NCI-H345 treated with DMSO at 0.1 percent for 48 hours (cell line): Measurements from ENCODE around the gene NEDD4L.
A peak's percentile ranks its signal among the peaks of the same experiment; 100 is the strongest.

Experiments used
- DNase-seq: peaks from one replicate; lab custom pipeline; 2025; ENCODE audit not compliant: unreplicated experiment; lab: John Stamatoyannopoulos, UW

Gene NEDD4L

DNA sequence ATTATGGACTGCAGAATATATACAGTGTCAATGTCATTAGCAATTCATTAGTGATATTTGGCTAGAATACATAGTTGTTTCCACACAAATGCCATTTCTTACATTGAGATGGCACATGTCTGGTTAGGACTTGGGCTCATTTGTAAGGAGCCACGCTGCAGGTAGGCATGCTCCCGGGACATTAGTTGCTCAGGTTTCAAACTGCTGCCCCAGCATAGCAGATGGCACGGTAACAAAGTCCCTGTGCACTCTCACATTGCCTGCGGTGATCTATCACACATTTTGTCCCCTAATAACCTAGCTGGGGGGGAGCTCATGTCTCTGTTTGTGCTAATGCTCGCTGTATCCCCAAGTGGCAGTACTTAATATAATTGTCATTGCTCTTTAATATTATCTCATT, 185.1 kb downstream of the NEDD4L start:
- no peak for DNase-seq

DNA sequence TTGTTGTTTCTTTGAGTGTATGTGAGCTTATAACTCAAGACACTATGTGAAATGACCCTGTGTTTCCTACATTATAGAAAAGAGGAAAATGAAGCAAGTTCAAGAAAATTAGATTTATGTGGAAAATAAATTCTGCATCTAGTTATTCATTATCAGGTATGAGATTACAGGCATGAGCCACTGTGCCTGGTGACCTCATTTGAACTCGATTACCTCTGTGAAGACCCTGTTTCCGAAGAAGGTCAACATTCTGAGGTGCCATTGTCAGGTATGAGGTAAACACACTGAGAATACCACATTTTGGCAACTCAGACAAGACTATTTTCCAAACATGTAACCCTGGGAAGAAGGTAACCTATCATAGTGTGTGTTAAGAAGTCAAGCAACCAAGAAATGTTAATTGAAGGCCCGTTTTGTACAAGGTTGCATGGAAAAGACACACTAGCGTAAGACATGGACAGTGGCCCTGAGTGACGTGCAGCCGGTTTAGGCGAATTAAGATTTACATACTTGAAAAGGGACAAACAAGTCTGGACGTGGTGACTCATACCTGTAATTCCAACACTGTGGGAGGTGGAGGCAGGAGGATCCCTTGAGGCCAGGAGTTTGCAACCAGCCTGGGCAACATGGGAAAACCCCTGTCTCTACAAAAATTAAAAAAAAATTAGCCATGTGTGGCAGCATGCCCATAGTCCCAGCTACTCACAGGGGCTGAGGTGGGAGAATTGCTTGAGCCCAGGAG, 186.6 kb downstream of the NEDD4L start:
- DNase-seq: no peak

DNA sequence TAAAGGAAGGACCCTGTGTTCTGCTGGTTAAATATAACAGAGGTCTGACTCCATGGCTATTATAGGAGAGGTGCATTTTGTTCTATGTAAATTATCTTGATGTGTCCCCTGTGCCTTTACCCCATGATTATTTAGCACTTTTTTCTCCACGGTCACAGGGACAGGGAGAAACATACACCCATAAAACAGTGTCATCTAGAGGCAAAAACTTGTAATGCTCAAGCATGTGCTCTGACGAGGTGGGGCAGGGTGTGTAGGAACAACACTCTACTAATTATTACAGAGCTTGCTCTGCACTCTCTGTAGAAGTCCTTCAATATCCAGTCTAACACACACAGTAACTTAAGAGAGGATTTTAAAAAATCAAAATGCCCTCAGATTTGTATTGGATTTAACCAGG, 187.9 kb downstream of the NEDD4L start:
- DNase-seq: no peak

DNA sequence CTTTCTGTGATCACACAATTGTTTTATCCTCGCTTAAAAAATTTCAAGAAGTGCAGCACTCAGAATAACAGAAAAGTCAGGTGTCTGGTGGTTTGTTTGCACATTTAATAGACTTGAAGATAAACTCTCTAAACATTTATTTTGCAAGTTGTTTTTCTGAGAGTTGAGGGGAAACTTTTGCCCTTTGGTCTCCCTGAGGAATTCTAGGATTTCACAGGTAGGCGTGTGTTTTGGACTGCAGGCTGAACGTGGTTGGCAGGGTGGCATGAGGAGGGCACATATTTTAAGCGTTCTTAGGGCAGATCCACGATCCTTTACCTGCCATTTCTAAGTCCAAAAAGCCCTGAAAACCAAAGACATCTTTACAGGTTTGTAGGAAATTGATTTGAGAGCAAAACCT, 188.6 kb downstream of the NEDD4L start:
- DNase-seq: no peak

DNA sequence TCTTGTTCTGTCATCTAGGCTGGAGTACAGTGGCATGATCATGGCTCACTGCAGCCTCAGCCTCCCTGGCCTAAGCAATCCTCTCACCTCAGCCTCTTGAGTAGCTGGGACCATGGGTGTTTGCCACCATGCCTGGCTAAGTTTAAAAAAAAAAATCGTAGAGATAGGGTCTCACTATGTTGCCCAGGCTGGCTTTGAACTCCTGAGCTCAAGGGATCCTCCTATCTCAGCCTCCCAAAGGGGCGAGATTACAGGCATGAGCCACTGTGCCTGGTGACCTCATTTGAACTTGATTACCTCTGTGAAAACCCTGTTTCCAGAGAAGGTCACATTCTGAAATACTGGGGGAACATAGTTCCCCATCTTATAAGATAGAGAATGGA, 190.3 kb downstream of the NEDD4L start:
- no peak for DNase-seq

DNA sequence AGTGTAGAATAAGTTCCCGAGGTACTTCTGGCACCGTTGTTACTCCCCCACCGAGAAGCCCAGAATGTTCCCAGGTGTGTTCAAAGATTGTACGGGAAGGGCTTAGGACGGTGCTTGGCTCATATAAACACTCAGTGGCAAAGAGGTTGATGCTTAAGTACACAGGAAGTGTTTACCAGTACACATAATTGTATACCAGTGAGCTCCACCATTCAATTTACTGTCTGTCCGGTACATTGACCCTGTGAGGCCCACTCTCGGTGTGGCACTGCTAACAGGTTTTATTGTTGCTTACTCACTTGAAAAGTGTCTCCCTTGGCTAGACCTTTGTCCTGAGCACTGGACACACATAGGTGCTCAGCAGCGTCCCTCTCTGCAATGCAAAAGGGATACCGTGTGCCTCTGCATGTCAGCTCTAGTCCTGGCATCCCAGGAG, 191.0 kb downstream of the NEDD4L start:
- DNase-seq: peak; percentile 22

DNA sequence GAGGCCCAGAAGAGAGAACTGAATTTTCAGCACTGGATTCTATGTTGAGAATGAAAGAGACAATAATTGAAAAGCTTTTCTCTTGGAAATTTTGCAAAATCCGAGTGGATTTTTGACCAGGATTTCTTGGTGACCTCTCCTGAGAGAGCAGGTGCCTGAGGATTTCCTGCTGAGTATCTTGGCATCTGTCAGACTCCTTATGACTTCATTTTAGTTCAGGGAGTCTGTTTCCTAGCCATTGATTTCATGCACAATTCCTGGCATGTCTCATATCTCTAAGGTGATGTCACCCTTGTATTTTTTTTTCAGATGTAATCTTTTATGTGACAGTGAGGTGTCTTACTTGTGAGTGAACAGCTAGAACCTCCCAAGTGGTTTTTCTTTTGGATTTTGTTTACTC, 195.9 kb downstream of the NEDD4L start:
- DNase-seq: no peak

DNA sequence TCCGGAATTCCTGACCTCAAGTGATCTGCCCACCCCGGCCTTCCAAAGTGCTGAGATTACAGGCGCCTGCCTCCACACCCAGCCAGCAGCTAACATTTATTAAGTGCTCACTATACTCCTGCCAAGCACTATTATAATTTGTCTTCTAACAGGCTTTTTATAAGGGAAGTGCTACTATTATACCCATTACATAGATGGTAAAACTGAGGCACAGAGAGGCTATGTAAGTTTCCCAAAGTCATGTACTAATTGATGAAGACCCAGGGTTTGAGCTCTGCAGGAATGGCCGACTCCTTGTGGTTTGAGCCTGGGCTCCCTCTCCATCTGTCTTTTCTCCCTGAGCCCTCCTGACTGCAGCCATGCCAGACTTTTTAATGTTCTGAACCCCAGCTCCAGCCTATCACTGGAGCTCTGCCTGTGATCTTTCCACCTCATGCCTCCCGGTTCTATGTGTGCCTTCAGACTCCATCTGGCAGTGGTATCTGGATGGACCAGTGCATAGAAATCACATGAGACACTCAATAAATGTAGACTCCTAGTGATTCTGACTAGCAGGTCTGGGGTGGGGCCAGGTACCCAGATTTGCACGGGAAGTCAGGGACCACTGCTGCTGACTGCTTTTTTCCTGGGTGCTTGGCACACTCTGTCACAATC, 197.1 kb downstream of the NEDD4L start:
- DNase-seq: no peak

DNA sequence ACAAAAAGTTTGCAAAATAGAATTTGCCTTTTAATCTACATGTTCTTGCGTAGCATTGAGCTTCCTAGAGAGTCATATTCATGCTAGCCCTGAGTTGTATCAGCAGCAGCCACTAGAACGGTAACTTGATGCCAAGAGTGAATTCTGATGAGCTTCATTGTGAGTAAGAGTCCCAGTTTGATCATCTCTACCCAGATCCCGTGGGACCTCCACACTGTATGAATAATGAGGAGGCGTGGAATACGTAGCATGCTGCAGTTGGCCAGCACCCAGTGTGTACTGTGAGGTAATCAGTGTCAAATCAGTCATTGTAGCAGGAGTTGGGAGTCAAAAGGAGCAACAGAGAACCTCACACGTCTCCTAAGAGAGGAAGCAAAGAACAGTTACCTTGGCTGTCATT, 197.9 kb downstream of the NEDD4L start:
- DNase-seq: peak; percentile 80

DNA sequence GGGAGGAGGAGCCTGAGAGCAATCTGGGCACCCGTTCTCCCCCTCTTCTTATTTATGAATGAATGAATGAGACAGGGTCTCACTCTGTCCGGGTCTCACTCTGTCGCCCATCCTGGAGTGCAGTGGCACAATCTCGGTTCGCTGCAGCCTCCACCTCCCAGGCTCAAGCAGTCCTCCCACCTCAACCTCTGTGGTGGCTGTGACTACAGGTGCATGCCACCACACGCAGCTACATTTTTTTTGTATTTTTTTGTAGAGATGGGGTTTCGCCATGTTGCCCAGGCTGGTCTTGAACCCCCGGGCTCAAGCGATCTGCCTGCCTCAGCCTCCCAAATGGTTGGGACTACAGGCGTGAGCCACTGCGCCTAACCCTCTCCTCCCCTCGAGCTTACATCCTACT, 198.4 kb downstream of the NEDD4L start:
- DNase-seq: no peak

DNA sequence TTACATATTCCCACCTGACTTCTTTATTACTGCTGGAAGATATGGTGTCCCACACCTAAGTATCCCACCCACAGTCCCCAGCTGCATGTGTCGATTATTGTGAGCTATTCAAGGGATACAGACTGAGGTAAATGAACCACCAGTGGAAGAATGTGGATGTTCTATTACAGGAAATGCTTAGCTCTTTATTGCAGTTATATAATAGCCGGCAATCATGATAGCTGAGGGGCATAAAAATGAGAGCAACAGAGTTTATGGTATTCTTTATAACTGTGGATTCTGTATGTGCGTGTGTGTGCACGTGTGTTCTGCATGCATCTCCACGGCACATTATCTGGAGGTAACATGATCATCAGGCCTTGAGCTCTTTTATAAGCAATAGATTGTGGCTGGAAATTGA, 198.9 kb downstream of the NEDD4L start:
- DNase-seq: no peak

DNA sequence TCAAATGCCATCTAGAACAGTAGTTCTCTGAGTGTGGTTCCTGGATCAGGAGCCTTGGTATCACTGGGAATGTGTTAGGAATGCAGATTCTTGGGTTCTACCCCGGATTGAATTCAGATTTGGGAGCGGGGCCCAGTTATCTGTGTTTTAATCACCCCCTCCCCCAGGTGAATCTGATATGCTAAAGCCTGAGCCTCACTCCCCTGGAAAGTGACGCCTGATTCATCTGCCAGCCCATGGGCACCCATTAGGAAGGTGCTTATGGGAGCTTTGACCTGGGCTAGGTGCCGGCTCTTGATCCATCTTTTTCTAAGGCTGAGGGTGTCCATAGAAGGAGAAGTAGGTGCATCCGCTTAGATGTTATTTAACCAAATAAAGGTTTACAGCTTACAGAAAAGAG, 199.4 kb downstream of the NEDD4L start:
- DNase-seq: no peak

DNA sequence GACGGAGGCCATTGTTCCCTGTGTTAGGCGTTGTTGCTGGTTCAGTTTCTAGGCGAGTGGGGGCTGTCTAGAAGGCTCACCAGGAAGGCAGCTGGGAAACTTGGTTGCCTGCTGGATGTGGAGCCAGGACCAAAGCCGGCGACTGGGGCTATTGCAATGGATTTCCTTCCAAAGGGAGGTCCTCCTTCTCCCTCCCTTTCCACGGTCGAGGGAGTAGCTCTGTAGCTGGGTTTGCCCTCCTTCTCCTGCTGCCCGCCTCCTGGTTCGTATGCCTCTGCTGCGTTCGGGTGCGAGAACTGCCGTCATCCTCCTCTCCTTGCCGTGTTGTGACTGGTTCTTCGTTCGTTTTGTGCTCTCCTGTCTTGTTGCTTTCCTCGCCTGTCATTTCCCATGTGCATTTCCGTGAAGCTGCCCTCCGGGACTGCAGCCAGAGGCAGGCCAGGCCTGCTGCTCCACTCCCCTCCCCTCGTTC, 203.4 kb downstream of the NEDD4L start:
- no peak for DNase-seq

DNA sequence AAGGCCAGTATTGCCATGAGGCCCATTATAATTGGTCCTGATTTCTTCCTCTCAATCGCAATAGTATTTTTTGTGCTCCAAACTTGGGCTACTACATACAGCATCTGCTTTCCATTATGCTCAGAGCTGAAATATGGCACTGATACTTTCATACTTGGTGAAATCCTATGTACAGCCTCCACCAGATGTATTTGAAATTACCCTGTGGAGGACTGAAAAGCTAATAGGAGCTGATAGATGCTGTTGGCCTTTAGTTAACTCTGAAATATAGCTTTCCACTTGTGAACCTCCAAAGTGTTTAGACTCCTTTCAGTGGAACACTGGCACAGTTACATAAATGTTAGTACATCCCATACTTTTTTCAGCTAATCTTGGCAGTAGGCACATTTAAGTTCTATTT, 205.7 kb downstream of the NEDD4L start:
- no peak for DNase-seq

DNA sequence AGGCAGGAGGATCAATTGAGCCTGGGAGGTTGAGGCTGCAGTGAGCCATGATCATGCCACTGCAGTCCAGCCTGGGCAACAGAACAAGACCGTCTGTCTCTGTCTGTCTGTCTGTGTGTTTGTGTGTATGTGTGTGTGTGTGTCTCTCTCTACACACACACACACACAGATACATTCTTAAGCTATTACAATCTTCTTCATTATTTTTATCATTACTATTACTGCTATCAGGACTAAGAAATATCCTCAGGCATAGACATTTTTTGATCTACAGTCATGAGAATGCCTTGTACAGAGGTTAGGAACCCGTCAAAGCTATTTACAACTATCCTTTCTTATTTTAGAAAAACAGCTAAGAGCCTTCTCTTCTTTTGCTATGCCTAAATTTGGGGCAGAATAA, 207.4 kb downstream of the NEDD4L start:
- no peak for DNase-seq

DNA sequence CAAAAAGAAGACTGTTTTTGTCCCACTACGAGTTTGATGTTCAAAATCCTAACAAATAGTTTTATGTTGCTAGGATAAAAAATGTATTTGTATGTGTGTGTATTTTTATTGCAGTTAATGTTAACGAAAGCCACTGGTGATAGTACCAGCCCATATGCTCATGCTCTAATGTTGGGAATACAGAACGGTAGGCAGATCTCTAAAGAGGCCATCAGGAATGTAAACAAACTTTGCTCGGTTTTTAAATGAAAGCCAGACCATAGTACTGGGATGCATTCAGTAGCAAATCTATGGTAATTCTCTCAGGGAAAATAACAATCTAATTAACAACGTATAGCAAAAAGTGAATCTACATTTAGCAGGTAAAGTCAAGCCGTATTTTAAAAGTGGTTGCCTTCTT, 208.1 kb downstream of the NEDD4L start:
- no peak for DNase-seq

DNA sequence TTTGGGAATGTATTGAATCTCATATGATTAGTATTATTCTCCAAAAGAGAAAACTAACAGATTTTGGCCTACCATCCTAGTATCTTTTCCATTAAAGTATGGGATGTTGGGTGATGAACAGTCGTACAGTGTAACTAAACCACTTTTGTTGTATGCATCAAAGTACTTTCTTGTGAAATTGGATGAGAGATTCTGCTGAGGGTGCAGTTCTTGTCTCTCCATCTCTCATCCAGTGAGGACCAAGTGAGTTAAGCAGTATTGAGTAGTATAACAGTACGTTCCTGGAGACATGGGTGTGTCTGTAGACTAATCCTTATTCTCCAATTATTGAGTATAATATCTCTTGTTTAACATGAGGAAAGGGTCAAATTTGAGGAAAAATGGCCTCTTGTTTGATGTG, 209.3 kb downstream of the NEDD4L start:
- no peak for DNase-seq

DNA sequence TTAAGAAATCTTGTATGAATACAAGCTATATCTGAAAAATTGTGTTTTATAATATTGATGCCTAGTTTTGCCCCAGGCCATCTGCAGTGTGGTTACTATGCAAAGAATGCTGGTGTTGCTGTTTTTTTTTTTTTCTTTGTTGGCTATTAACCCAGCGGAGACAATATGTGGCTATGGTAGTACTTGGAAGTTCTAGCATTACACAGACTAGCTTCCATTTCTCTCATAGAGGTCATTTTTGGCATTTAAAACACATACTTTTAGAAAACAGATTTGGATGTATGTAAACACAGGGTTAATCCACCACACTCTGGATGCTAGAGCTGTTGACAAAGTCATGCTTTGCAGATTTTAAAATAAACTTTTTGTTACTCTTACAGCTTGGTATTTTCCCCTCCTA, 209.8 kb downstream of the NEDD4L start:
- no peak for DNase-seq

DNA sequence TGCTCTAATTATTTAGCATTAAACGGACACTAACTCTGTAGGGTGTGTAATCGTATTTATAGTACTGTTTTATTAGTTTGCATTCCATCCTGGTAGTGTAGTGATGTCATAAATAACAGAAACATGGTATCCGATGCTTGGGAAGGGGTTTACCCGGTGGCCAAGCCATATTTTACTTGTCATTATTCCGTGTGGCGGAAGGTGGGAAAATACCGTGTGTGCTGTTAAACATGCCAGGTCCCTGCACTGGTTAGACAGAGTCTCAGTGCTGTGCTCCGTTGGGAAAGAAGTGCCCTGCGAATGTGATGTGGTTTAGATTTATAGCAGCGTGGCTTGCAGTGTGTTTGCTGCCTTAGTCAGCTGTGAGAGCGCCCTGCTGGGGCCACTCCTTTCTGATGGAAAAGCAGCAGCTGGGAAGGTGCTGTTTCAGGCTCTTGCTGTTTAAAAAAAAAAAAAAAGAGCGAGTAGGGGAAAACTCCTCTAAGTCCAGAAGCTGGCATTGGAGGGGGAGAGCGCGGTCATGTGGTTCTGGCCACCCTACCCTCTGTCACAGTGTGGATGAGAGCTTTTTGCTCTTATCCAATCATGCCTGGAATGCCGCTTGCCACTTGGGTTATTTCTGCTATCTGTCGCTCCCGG, 211.0 kb downstream of the NEDD4L start:
- no peak for DNase-seq

DNA sequence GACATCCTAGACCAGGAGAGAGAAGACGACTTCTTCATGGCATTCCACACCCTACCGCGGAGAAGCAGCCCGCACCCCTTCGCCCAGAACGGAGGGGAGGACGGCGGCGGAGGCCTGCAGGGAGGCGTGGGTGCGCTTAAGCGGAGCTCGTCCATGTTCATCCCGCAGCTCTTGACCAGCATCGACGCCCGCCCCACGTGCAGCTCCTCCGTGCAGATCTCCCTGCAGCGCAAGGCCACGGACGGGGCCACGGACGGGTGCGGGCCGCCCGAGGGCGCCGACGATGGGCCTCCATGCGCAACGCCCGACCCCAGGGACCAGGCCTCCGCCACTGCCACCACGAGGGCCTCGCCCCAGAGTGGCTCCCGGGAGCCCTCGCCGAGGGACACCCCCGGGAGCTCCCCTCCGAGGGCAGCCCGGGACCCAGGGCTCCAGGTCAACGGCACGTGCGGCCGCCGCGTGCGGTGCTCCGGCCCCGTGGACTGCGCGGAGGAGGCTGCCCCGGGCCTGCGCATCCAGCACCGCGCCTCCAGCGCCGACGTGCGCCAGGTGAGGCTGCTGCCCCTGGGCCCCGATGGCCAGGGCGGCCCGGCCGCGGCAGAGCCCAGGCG, 211.8 kb downstream of the NEDD4L start:
- no peak for DNase-seq

DNA sequence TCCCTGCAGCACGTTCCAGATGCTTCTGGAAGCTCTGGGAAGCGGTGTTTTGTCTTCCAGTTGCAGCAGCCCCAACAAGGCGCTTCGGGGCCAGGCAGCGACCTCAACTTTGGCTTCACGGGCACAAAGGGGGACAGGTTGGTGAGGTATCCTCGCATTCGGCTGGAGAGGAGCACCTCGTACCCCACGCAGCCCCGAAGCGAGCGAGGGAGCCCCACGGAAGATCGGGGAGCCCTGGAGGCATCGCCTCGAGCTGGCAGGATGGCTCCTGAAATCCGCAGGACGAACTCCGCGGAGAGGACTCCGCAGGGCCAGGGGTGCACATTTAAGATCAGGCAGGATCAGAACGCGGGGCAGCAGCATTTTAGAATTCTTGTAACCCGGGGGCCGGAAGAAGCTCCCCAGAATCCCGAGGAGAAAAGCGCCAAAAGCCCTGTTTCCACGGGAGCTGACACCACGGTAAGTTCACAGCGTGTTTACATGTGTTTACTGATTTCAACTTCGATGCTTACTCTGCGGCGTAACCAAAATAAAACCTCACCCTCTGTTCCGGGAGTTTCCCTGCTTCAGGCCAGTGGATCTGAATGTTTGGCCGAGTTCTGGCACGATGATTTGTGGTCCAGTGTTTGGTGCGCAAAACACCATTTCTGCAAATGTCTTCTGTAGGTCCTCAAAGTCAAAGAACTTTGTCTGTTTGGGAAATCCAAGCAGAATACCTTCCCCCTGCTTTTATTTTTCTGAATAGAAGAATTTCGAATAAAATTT, 212.5 kb downstream of the NEDD4L start:
- no peak for DNase-seq
